GM03348 (cell line): ENCODE data around the gene MPC1.
"Not testable (repeated sequence)": the region's sequence is repeated elsewhere in the genome, so short reads cannot be mapped to it uniquely, and the experiment has no call there.

Source experiments
- DNase-seq: peaks from one replicate; pipeline ENCODE4 v3.0.0; 2012; ENCODE audit warnings: low spot score

MPC1 gene

GRCh38 chr6:166344921-166345320 is 37.8 kb downstream of the MPC1 start:
- DNase-seq, result not testable (repeated sequence)

GRCh38 chr6:166344240-166344639 is 38.5 kb downstream of the MPC1 start:
- no peak for DNase-seq

DNA sequence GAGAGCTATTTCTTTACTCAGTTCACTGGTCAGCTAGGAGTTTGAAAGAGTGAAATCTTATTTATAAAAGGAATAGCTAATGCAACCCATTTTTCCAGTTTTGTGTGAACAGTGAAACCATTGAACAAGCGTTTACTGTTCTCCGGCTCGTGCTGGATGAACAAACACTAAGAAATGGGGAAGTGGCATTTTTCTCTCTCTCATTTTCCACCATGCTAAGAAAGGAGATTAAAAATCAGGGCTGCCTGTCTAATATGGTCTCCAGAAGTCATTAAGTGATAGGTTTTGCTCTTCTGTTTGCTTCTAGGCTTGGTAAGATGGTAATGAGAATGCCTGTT is 39.6 kb downstream of the MPC1 start:
- DNase-seq, result no peak

DNA sequence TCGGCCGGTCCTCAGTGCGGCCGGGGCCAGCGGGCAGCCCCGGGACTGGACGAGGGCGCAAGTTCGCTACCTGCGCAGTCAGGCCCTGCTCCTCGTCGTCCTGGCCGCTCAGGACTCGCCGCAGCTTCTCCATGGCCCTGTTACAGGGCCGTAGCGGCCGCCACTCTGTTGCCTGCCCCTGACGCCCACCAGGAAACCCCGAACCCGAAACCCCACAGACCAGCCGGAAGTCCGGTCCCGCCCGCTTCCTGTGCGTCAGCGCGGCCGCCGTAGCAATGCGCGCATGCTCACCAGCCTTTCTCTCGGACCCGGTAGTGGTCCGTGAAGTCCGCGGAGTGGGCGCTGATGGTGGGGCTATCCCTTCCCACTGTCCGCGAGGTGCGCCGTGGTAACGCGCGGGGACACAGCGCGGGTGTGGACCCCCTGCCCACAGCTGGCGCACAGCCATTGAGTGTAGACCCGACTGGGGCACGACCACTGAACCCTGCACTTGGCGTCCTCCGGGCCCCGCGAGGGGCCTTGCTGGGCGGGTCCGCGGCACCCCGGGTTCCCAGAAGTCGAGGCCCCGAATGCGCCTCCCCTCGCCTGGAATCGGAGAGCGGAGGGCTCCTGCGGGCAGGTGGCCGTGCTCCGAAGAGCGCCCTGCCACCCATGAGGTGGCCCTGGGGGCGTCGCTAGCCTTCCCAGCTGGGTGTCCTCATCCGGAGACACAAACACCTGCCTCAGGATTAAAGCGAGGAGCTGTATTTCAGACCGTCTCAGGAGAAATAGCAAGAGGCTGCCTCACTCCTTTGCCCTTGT is 40.2 kb downstream of the MPC1 start, which contains the start of gene SFT2D1:
Gene SFT2D1 (minus strand): TSS at position 197 of the 801 bp plus-strand sequence. CDS start 64 bp downstream, at position 133.
- DNase-seq, result peak; percentile 96

GRCh38 chr6:166341977-166342348 is 40.8 kb downstream of the MPC1 start:
- DNase-seq, result peak; percentile 53

- no peak for DNase-seq
Observed at GRCh38 chr6:166341464-166341863, 41.3 kb downstream of the MPC1 start.

DNA sequence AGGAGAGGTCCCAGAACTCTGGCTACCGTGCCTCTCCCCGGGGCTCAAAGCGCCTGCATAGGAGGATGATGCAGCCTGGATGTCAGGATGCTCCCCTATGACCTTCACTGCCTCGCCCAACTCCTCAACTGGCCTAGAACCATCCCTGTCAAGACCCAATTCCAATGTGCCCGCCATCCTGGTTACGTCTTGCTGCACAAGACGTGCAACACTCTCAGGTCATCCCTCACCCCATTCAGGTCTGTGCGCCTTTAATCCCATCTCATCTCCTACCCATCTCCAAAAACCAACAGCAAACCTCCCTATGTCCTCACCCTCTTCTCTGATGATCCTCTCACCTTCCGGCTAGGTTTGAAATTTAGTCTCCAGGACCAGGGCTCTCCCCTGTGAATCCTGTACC is 43.9 kb downstream of the MPC1 start:
- DNase-seq, result no peak

GRCh38 chr6:166336847-166337246 is 45.9 kb downstream of the MPC1 start:
- no peak for DNase-seq

DNA sequence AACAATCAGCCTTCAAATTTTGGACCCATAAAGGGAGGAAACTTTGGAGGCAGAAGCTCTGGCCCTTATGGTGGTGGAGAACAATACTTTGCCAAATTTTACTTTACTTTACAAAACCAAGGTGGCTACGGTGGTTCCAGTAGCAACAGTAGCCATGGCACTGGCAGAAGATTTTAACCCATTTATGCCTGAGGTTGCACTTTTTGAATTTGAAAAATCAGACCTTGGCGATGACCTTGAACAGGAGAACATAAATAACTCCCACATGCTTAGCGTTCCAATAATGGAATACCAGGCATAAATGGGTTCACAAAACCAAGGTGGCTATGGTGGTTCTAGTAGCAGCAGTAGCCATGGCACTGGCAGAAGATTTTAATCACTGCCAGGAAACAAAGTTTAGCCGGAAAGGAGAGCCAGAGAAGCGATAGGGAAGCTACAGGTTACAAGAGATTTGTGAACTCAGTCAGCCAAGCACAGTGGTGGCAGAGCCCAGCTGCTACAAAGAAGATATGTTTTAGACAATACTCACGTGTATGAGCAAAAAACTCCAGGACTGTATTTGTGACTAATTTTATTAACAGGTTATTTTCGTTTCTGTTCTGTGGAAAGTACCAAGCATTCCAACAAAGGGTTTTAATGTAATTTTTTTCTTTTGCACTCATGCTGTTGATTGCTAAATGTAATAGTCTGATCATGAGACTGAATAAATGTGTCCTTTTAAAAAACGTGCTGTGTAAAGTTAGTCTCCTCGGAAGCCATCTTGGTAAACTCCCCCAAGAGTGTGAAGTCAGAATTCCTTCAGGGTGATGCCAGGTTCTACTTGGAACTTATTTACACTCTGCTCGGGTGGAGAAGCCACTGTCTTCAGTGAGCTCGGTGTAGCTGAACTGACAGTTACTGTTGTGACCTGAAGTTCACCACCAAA is 47.1 kb downstream of the MPC1 start:
- DNase-seq, result no peak

GRCh38 chr6:166334878-166335277 is 47.9 kb downstream of the MPC1 start:
- DNase-seq, result no peak

DNA sequence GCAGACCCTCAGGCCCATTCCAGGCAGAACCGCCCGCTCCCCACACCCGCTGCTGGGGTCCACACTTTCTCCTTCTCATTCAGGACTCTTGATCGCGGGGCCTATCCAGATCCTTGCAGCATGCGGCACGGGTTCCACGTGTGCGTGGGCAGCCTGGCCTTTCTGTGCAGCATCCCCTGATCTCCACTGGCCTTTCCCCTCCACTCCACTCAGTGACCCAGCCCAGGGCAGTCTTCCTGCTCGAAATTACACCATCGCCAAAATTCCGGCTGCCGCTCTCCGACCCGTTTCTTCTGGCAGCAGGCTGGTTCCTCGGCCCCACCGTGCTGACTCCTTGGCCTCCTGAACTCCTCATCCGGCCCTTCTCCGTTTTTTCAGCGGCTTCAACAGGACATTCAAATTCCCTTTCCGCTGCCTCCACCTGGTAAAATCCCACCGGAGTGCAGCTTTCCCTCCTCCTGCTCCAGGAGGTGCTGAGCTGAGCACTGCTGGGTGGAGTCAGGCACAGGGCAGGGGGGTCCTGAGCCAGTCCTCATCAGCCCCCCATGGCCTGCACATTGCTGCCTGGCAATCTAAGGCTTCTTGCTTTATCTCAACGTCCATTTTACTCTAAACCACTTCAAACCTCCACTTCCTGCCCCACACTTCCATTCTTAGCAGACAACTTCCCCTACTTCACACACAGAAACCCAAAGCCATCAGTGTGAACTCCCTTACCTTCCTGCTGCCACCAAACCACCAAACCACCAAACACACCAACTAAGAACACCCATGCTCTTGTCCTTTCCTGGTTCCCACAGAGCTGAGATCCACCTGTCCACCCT is 49.4 kb downstream of the MPC1 start:
- no peak for DNase-seq

DNA sequence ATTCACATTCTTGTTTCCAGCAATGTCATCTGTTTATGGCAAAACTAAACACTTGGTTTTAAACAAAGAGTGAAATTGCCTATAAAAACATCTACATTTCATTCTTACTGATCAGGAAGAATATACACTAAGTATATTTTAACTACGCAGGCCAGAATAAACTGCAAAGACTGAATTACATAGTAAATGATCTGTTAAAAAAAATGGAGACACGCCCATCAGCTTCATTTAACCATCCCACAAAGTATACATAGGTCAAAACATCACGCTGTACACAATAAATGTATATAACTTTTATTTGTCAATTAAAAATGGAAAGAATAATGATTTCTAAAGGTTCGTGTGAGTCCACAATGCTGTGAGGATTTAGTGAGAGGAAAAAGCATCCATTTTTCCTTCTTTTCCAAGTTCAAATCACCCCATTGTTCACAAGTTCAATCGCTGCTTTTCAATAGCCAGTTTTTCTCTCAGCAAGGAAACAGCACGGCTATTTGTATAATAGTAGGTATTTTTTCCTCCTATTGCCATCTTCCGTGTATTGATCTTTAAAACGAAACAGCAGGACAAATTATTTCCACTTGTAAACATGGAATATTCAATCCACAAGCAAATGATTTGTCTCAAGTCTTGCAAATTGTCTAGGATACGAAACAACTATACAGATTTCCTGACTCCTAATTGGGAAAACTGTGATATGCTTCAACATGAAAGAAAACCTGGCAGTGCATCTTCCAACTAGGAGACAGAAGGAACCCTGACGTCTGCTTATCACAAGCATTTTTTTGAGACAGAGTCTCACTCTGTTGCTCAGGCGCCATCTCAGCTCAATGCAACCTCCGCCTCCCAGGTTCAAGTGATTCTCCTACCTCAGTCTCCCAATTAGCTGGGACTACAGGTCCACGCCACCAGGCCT is 51.0 kb downstream of the MPC1 start:
- no peak for DNase-seq

GRCh38 chr6:166330612-166331011 is 52.1 kb downstream of the MPC1 start:
- no peak for DNase-seq

DNA sequence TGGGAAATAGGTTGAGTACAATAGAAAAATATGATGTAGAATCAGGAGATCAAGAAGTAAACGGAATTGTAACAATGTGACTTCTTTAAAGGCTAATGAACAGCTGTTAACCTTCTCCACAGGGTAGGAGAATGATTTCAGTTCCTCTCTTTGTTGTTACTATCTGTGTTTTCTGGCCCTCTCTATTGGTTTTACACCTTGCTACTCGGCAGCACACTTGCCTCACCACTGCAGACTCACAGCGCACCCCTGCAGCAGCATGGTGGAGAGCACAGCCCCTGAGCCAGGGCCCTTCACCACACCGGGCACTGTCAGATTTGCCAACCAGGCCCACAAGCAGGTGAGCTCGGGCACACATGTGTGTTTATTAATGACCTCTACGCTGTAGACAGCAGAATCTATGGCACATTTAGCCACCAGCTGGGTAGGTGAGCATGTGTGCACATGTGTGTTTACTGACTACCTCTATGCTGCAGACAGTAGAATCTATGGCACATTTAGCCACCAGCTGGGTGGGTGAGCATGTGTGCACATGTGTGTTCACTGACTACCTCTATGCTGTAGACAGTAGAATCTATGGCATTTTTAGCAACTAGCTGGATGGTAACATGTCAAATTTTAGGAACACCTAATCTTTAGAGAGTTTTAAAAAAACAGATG is 57.2 kb downstream of the MPC1 start:
- no peak for DNase-seq

GRCh38 chr6:166323395-166323794 is 59.3 kb downstream of the MPC1 start:
- no peak for DNase-seq

- no peak for DNase-seq
Observed at GRCh38 chr6:166318649-166319600, 63.8 kb downstream of the MPC1 start.

GRCh38 chr6:166318227-166318626 is 64.5 kb downstream of the MPC1 start:
- no peak for DNase-seq

DNA sequence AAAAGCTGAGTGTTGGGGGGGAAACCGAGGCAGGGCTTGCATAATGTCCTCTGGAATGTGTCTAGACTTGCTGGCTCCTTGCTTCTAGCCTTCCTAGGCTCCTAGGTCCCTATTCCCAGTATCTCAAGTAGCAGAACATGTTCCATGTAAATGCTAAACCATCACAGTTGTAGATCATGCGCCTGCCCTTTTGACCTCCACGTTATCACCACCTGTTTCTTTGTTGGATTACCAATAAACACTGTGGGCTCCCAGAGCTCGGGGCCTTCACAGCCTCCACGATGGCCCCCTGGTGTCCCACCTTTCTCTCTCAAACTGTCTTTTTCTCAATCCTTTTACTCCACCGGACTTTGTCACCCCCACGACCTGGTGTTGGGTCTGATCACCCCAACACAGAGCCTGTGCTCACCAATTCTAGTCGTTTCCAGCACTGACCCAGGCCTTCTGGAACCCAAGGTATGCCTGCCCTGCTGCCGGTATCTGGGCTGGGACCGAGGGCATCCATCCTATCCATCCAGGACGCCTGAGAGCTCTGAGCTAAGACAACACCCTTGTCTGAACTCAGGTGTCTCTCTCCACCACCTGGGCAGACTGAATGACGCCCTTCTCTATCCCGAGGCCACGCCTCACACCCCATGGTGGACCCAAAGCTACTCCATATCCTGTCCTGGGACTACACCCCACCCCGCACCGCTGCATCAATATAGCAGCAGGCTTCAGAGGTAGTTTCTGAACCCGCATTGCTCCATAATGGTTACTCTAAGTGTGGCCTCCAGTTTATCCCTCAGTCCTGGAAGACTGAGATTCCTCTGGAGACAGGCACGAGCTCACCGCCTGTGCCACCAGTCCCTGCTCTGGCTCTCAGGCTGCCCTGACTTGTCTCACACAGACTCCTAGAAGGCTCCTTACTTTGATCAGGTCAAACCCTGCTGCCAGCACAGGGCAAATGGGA is 65.2 kb downstream of the MPC1 start:
- DNase-seq, result no peak
